ENCODE measurements around the gene MATK. TPM values are rescaled to one million over a fixed set of nuclear protein-coding genes. Genes with fewer than 3 reads are reported as not detected.

Gene MATK
- total RNA-seq, 1 experiment from 2014 or later, result not detected

DNA sequence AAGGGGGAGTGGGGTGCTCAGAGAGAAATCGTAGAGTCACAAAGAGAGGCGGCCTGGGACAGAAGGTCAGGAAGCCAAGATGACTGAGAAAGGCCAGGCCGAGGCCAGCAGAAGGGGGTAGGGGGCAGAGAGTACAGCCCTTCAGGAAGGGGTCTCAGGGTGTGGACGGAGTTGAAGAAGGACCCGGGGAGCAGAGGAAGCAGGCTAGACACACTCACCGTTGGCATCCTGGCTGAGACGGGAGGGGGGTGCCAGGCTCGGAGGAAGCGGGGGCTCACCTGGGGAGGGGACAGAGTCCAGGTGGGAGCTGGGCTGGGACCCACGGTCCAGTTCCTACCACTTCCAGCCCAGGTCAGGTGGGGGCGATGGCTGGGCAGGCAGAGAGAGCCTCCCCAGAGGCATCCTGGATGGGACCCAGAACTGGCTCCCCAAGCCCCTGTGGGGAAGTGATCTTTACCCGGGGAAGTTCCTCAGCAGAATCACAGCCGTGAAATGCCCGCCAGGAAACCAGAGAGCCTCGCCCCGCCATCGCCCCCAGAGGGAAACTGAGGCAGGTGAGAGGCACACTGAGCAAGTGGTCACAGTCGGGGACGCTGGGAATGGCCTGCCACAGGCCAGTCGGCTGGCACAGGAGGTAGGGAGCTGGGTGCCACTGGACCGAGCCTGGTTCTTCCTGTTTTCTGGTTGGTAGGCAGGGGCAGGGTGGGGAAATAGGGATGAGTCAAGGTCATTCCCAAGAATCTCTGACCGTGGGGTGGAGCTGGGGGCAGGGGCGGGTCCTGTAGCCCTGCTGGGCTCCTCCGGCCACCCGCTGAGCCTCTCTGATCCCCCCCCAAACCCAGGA lies 1.4 kb downstream of the MATK start:
- H3K4me1 Mint-ChIP-seq (ENCODE audit: low read depth, unreplicated experiment), result no peaks in the 10 kb centered on the region
- TF ChIP-seq, protein P1, sequence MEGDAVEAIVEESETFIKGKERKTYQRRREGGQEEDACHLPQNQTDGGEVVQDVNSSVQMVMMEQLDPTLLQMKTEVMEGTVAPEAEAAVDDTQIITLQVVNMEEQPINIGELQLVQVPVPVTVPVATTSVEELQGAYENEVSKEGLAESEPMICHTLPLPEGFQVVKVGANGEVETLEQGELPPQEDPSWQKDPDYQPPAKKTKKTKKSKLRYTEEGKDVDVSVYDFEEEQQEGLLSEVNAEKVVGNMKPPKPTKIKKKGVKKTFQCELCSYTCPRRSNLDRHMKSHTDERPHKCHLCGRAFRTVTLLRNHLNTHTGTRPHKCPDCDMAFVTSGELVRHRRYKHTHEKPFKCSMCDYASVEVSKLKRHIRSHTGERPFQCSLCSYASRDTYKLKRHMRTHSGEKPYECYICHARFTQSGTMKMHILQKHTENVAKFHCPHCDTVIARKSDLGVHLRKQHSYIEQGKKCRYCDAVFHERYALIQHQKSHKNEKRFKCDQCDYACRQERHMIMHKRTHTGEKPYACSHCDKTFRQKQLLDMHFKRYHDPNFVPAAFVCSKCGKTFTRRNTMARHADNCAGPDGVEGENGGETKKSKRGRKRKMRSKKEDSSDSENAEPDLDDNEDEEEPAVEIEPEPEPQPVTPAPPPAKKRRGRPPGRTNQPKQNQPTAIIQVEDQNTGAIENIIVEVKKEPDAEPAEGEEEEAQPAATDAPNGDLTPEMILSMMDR (IDR thresholded peaks at IDR 0.05; ENCODE audit: unreplicated experiment), result no peak
- H3K9me3 Mint-ChIP-seq (ENCODE audit: low read depth, unreplicated experiment), result peaks cover 7% of the 10 kb centered on the region
- H3K27ac Mint-ChIP-seq (ENCODE audit: unreplicated experiment), result no peak overlapping the region
- BruUV-seq (replicated peaks), result no TSS peak
- H3K4me3 Mint-ChIP-seq (ENCODE audit: low read depth, unreplicated experiment), result no peak overlapping the region
- H3K27me3 Mint-ChIP-seq (ENCODE audit: unreplicated experiment), result peaks cover 15% of the 10 kb centered on the region
- no peaks in the 10 kb centered on the region for H3K36me3 Mint-ChIP-seq (ENCODE audit: insufficient read depth, unreplicated experiment)
- intact Hi-C loops (cut with micrococcal nuclease; ENCODE audit: unreplicated experiment), result no loop called here
- no peak for DNase-seq
- CTCF ChIA-PET, result no interaction called here

DNA sequence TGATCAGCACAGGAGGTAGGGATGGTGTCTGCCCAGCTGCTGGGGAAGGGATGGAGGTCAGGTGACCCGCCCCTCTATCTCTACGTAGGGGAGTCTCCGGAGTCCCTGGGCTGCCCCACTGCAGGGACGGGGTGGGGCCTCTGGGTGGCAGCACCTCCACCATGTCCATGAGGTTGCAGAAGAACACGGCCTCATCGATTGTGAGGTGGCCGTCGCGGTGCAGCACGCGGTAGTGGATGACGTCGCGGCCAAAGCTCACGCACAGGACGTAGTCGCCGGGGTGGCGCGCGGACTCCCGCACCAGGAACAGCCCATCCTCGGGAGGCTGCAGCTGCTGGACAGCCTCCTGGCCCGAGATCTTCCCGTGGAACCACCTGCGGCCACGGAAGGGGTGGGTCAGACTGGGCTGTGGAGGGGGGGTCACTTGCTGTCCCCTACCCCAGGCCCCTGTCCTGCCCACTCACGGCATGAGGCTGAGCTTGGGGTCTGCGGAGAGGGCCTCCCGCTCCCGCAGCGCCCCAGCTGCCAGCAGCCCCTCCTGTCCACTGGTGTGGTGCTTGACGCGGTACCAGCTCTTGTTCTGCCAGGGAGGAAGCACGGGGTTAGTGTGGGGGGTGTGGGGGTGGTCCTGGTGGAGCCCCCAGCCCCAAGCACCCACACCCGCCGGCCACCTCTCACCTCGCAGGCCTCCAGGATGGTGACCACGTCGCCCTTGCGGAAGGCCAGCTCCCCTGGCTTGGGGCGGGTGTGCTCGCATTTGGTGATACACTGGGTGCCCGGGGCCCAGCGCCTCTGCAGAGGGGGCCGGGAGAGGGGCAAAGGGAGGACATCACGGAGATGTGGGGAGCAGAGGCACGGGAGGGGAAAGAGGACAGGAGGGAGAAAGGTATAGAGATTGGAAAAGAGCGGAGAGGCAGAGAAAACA lies 2.3 kb downstream of the MATK start:
- H3K9me3 Mint-ChIP-seq (ENCODE audit: low read depth, unreplicated experiment), result peaks cover 7% of the 10 kb centered on the region
- TF ChIP-seq, protein P1 (IDR thresholded peaks at IDR 0.05; ENCODE audit: unreplicated experiment), result no peak
- H3K27ac Mint-ChIP-seq (ENCODE audit: unreplicated experiment), result no peak overlapping the region
- intact Hi-C loops (cut with micrococcal nuclease; ENCODE audit: unreplicated experiment), result no loop called here
- H3K4me1 Mint-ChIP-seq (ENCODE audit: low read depth, unreplicated experiment), result no peaks in the 10 kb centered on the region
- no peak for DNase-seq
- H3K4me3 Mint-ChIP-seq (ENCODE audit: low read depth, unreplicated experiment), result no peak overlapping the region
- peaks cover 14% of the 10 kb centered on the region for H3K27me3 Mint-ChIP-seq (ENCODE audit: unreplicated experiment)
- CTCF ChIA-PET, result no interaction called here
- no peaks in the 10 kb centered on the region for H3K36me3 Mint-ChIP-seq (ENCODE audit: insufficient read depth, unreplicated experiment)
- no TSS peak for BruUV-seq (replicated peaks)

GRCh38 chr19:3782903-3783302 lies 3.3 kb downstream of the MATK start:
- Mint-ChIP-seq H3K4me1 (ENCODE audit: low read depth, unreplicated experiment) (no peaks in the 10 kb centered on the region), H3K4me3 (ENCODE audit: low read depth, unreplicated experiment) (no peak overlapping the region), H3K27me3 (ENCODE audit: unreplicated experiment) (peaks cover 14% of the 10 kb centered on the region), H3K9me3 (ENCODE audit: low read depth, unreplicated experiment) (peaks cover 7% of the 10 kb centered on the region), H3K27ac (ENCODE audit: unreplicated experiment) (no peak overlapping the region), H3K36me3 (ENCODE audit: insufficient read depth, unreplicated experiment) (no peaks in the 10 kb centered on the region)
- intact Hi-C loops (cut with micrococcal nuclease; ENCODE audit: unreplicated experiment), result no loop called here
- CTCF ChIA-PET, result no interaction called here
- no TSS peak for BruUV-seq (replicated peaks)
- DNase-seq, result no peak
- TF ChIP-seq, protein P1 (IDR thresholded peaks at IDR 0.05; ENCODE audit: unreplicated experiment), result no peak

DNA sequence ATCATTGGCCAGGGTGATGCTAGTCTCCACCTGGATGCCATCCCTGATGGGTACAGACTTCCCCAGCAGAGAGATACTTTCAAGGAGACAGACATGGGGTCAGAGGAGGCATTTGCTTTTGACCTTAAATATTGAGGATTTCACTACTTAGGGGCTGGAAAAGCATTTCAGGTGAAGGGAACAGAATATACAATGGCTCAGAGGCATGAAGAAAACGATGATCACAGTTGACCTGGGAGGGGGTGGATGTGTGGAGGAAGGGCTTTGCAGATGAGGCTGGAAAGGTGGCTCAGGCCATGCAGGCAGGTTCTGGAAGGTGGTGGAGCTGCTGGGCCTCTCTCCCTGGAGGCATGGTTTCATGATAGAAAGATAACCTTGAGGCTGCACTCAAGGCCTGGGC lies 3.9 kb downstream of the MATK start:
- H3K4me3 Mint-ChIP-seq (ENCODE audit: low read depth, unreplicated experiment), result no peak overlapping the region
- TF ChIP-seq, protein P1 (IDR thresholded peaks at IDR 0.05; ENCODE audit: unreplicated experiment), result no peak

More for the DNA sequence above, 3.9 kb downstream of the MATK start:
- intact Hi-C loops (cut with micrococcal nuclease; ENCODE audit: unreplicated experiment), result no loop called here
- CTCF ChIA-PET, result no interaction called here
- peaks cover 7% of the 10 kb centered on the region for H3K9me3 Mint-ChIP-seq (ENCODE audit: low read depth, unreplicated experiment)
- peaks cover 14% of the 10 kb centered on the region for H3K27me3 Mint-ChIP-seq (ENCODE audit: unreplicated experiment)
- DNase-seq, result no peak
- no peaks in the 10 kb centered on the region for H3K36me3 Mint-ChIP-seq (ENCODE audit: insufficient read depth, unreplicated experiment)
- no peaks in the 10 kb centered on the region for H3K4me1 Mint-ChIP-seq (ENCODE audit: low read depth, unreplicated experiment)
- H3K27ac Mint-ChIP-seq (ENCODE audit: unreplicated experiment), result no peak overlapping the region
- BruUV-seq (replicated peaks), result no TSS peak
